NB4 (cell line): ENCODE data around the gene CDHR3.

ENCODE experiments used
- CTCF ChIP-seq: IDR thresholded peaks from one replicate; pipeline ENCODE4 v1.5.1; 2012; ENCODE audit warnings: low read depth, low read length
- MAX ChIP-seq: IDR thresholded peaks from 2 replicates; pipeline ENCODE4 v1.6.1; 2011; ENCODE audit warnings: low read depth, low read length
- MYC ChIP-seq: IDR thresholded peaks from 2 replicates; pipeline ENCODE4 v1.6.1; 2011; ENCODE audit warnings: low read depth, low read length
- POLR2A ChIP-seq: IDR thresholded peaks from 2 replicates; pipeline ENCODE4 v1.6.1; 2011; ENCODE audit warnings: mild to moderate bottlenecking; ENCODE audit not compliant: insufficient read length; ENCODE audit errors: extremely low read depth

GRCh38 chr7:106031300-106032035 is 68.4 kb downstream of the CDHR3 start:
- TF ChIP-seq POLR2A (no peak), CTCF (no peak), MAX (no peak), MYC (no peak)
